Trophoblast cell (in vitro differentiated cells and primary cell): ENCODE data around the gene CDK1.
"Not testable (repeated sequence)": the region's sequence is repeated elsewhere in the genome, so short reads cannot be mapped to it uniquely, and the experiment has no call there.

Source experiments
- DNase-seq, 2 donors: peaks; one replicate each; pipeline ENCODE4 v3.0.0-alpha.2; 2016
- H2AFZ ChIP-seq: 2 replicates; pipeline ENCODE4 v1.6.1; 2013; ENCODE audit warnings: low read length, moderate library complexity, mild to moderate bottlenecking; ENCODE audit not compliant: insufficient read depth, poor library complexity
- H2AK5ac ChIP-seq: 2 replicates; pipeline ENCODE4 v1.6.1; 2013; ENCODE audit warnings: mild to moderate bottlenecking, low read length
- H2BK120ac ChIP-seq: 2 replicates; pipeline ENCODE4 v1.6.1; 2013; ENCODE audit warnings: low read length, mild to moderate bottlenecking, moderate library complexity; ENCODE audit not compliant: insufficient read depth, poor library complexity
- H2BK12ac ChIP-seq: 2 replicates; pipeline ENCODE4 v1.6.1; 2013; ENCODE audit warnings: mild to moderate bottlenecking, low read length, moderate library complexity
- H2BK5ac ChIP-seq: 2 replicates; pipeline ENCODE4 v1.6.1; 2013; ENCODE audit warnings: low read length, low read depth, moderate library complexity, mild to moderate bottlenecking; ENCODE audit not compliant: poor library complexity
- H3K14ac ChIP-seq: 2 replicates; pipeline ENCODE4 v1.6.1; 2013; ENCODE audit warnings: mild to moderate bottlenecking, low read length
- H3K18ac ChIP-seq: 2 replicates; pipeline ENCODE4 v1.6.1; 2013; ENCODE audit warnings: mild to moderate bottlenecking, low read length
- H3K23ac ChIP-seq: 2 replicates; pipeline ENCODE4 v1.6.1; 2013; ENCODE audit warnings: low read length
- H3K27ac ChIP-seq: 2 replicates; pipeline ENCODE4 v1.5.1; 2013; ENCODE audit warnings: low read depth, mild to moderate bottlenecking, inconsistent platforms, low read length, moderate library complexity
- H3K27me3 ChIP-seq: 2 replicates; pipeline ENCODE4 v1.6.1; 2013; ENCODE audit warnings: inconsistent platforms, mild to moderate bottlenecking, low read length, moderate library complexity; ENCODE audit not compliant: insufficient read depth
- H3K36me3 ChIP-seq, 2 experiments: 1 replicate in 1 of 2; 2 replicates in 1 of 2; pipeline ENCODE4 v1.6.1; 2013; ENCODE audit warnings: low read length in 2 of 2, mild to moderate bottlenecking in 2 of 2, moderate library complexity in 1 of 2; ENCODE audit not compliant: insufficient read depth in 2 of 2, control insufficient read depth in 1 of 2
- H3K4ac ChIP-seq: 2 replicates; pipeline ENCODE4 v1.6.1; 2013; ENCODE audit warnings: low read depth, mild to moderate bottlenecking, low read length, moderate library complexity
- H3K4me1 ChIP-seq, 2 experiments: 1 replicate in 1 of 2; 2 replicates in 1 of 2; pipeline ENCODE4 v1.6.1; 2013; ENCODE audit warnings: low read length in 2 of 2, mild to moderate bottlenecking in 2 of 2, moderate library complexity in 1 of 2; ENCODE audit not compliant: insufficient read depth in 2 of 2, control insufficient read depth in 1 of 2
- H3K4me2 ChIP-seq: 2 replicates; pipeline ENCODE4 v1.6.1; 2013; ENCODE audit warnings: inconsistent platforms, mild to moderate bottlenecking, low read length, moderate library complexity
- H3K4me3 ChIP-seq: 2 replicates; pipeline ENCODE4 v1.5.1; 2013; ENCODE audit warnings: mild to moderate bottlenecking, low read depth, low read length, inconsistent platforms
- H3K79me1 ChIP-seq: one replicate; pipeline ENCODE4 v1.6.1; 2013; ENCODE audit warnings: low read length
- H3K79me2 ChIP-seq: 2 replicates; pipeline ENCODE4 v1.6.1; 2013; ENCODE audit warnings: low read length, mild to moderate bottlenecking; ENCODE audit not compliant: control insufficient read depth, insufficient read depth, poor library complexity
- H3K9ac ChIP-seq: 2 replicates; pipeline ENCODE4 v1.6.1; 2013; ENCODE audit warnings: mild to moderate bottlenecking, low read length
- H3K9me3 ChIP-seq: 2 replicates; pipeline ENCODE4 v1.6.1; 2013; ENCODE audit warnings: low read depth, mild to moderate bottlenecking, control low read depth, inconsistent platforms, low read length; ENCODE audit not compliant: insufficient read depth
- H4K12ac ChIP-seq: 2 replicates; pipeline ENCODE4 v1.6.1; 2013; ENCODE audit warnings: low read depth, mild to moderate bottlenecking, low read length, moderate library complexity
- H4K8ac ChIP-seq: 2 replicates; pipeline ENCODE4 v1.6.1; 2013; ENCODE audit warnings: low read depth, mild to moderate bottlenecking, low read length, moderate library complexity
- H4K91ac ChIP-seq: one replicate; pipeline ENCODE4 v1.6.1; 2013; ENCODE audit warnings: low read depth, mild to moderate bottlenecking, low read length, moderate library complexity
- WGBS: extraction: QIAGEN DNeasy Blood & Tissue Kit; methylation state at CpG from one replicate; pipeline ENCODE4 v1.1.7; 2013; ENCODE audit warnings: missing lambda C conversion rate; ENCODE audit not compliant: insufficient read length, insufficient coverage; ENCODE audit errors: extremely low coverage; 5-methylcytosine and 5-hydroxymethylcytosine counted together

The CDK1 gene

GRCh38 chr10:60835049-60835448 is 56.8 kb downstream of the CDK1 start:
- no peak overlapping the region for H3K4ac ChIP-seq
- H3K18ac ChIP-seq: no peak overlapping the region
- H2BK5ac ChIP-seq: no peak overlapping the region
- no peak overlapping the region for H2BK12ac ChIP-seq
- no peaks in the 10 kb centered on the region for H3K36me3 ChIP-seq
- H4K91ac ChIP-seq: no peak overlapping the region
- H4K8ac ChIP-seq: no peak overlapping the region
- no peaks in the 10 kb centered on the region for H3K79me1 ChIP-seq
- H2AFZ ChIP-seq: no peak overlapping the region
- no peak overlapping the region for H3K9ac ChIP-seq
- H4K12ac ChIP-seq: no peak overlapping the region
- H2BK120ac ChIP-seq: no peak overlapping the region
- no peak overlapping the region for H3K4me3 ChIP-seq
- no peaks in the 10 kb centered on the region for H3K27me3 ChIP-seq
- no peak overlapping the region for H3K4me2 ChIP-seq
- H2AK5ac ChIP-seq: no peak overlapping the region
- H3K79me2 ChIP-seq: no peaks in the 10 kb centered on the region
- no peaks in the 10 kb centered on the region for H3K9me3 ChIP-seq
- no peak for DNase-seq
- no peak overlapping the region for H3K27ac ChIP-seq
- H3K23ac ChIP-seq: no peak overlapping the region
- no peak overlapping the region for H3K14ac ChIP-seq
- WGBS: no CpG with 5 or more reads among the region's 2 CpGs
- no peaks in the 10 kb centered on the region for H3K4me1 ChIP-seq

DNA sequence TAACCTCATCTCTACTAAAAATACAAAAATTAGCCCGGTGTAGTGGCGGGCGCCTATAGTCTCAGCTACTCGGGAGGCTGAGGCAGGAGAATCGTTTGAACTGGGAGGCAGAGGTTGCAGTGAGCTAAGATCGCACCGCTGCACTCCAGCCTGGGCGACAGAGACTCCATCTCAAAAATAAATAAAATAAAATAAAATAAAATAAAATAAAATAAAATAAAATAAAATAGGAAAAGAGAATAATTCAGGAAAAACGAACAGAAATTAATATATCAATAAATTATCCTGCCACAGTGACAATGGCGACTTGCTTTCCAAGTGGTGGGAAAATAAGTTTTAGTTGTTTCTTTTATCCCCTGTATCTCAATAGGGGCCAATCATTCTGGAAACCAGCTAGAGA is 62.9 kb downstream of the CDK1 start:
- H3K36me3 ChIP-seq, H3K23ac ChIP-seq, H3K27me3 ChIP-seq, H2BK12ac ChIP-seq, H2BK120ac ChIP-seq, H3K4me2 ChIP-seq, DNase-seq, H3K4me1 ChIP-seq, H3K9me3 ChIP-seq, H3K18ac ChIP-seq, H2AK5ac ChIP-seq, H2BK5ac ChIP-seq, H4K12ac ChIP-seq, H3K14ac ChIP-seq, H3K9ac ChIP-seq, H4K8ac ChIP-seq, H3K27ac ChIP-seq, H2AFZ ChIP-seq, H3K79me2 ChIP-seq, H3K4me3 ChIP-seq, H3K4ac ChIP-seq, H3K79me1 ChIP-seq, H4K91ac ChIP-seq: not testable (repeated sequence)
- whole genome bisulfite sequencing: no CpG with 5 or more reads among the region's 10 CpGs

DNA sequence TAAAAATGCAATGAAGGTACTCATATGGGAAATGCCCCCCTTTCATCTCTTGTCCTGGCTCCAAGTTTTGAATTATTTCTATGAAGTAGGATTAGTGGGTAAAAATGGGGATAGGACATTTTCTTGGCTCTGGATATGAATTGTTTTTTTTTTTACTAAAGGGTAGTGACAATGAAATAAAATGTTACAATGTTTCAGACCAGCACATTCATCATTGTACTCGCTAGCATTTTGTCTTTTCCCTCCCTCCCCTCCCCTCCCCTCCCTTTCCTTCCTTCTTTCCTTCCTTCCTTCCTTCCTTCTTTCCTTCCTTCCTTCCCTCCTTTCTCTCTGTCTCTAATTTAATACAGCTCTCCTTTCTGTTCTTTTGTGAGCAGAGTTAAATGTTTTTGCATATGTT is 64.4 kb downstream of the CDK1 start:
- no peak overlapping the region for H2BK120ac ChIP-seq
- H3K9ac ChIP-seq: no peak overlapping the region
- no peak overlapping the region for H3K4ac ChIP-seq
- H3K79me1 ChIP-seq: no peaks in the 10 kb centered on the region
- no peak overlapping the region for H2AK5ac ChIP-seq
- no peak overlapping the region for H4K8ac ChIP-seq
- no peaks in the 10 kb centered on the region for H3K79me2 ChIP-seq
- no peak overlapping the region for H2BK12ac ChIP-seq
- H3K18ac ChIP-seq: no peak overlapping the region
- H4K91ac ChIP-seq: no peak overlapping the region
- no peak overlapping the region for H3K4me2 ChIP-seq
- no peak overlapping the region for H4K12ac ChIP-seq
- no peak for DNase-seq
- H3K36me3 ChIP-seq: no peaks in the 10 kb centered on the region
- no peaks in the 10 kb centered on the region for H3K9me3 ChIP-seq
- H3K23ac ChIP-seq: no peak overlapping the region
- H2BK5ac ChIP-seq: no peak overlapping the region
- no peak overlapping the region for H3K27ac ChIP-seq
- H2AFZ ChIP-seq: no peak overlapping the region
- no peaks in the 10 kb centered on the region for H3K27me3 ChIP-seq
- H3K4me3 ChIP-seq: no peak overlapping the region
- WGBS: no CpG with 5 or more reads among the region's 1 CpG
- no peak overlapping the region for H3K14ac ChIP-seq
- H3K4me1 ChIP-seq: peaks cover 0 to 4% of the 10 kb centered on the region in 2 experiments
